Adrenal gland (tissue), 12 donors: ENCODE measurements around the gene CALR3. TPM values are rescaled to one million over a fixed set of nuclear protein-coding genes. Genes with fewer than 3 reads are reported as not detected.
"Not testable (repeated sequence)": the region's sequence is repeated elsewhere in the genome, so short reads cannot be mapped to it uniquely, and the experiment has no call there.

Experiments
- DNase-seq, 7 donors: peaks; one replicate each; pipeline ENCODE4 v3.0.0-alpha.2; 2019 to 2020
- H3K27ac ChIP-seq, 5 donors: fragments of 200-600 bp; sonication (generic) in 4 of 5; 1 replicate in 3 of 5; 2 replicates in 2 of 5; pipeline versions ENCODE4 v1.5.1 to v1.8.0; 2016 to 2020; ENCODE audit warnings: mild to moderate bottlenecking in 1 of 5
- H3K27me3 ChIP-seq: fragments of 200-600 bp; 2 replicates; pipeline ENCODE4 v1.8.0; 2021
- H3K36me3 ChIP-seq, 2 donors: fragments of 200-600 bp; replicated peaks in 1 of 2; 1 replicate in 1 of 2; 2 replicates in 1 of 2; pipeline versions ENCODE4 v1.5.1 to v1.8.0; 2018 to 2022
- H3K4me1 ChIP-seq, 2 donors: fragments of 200-600 bp; replicated peaks in 1 of 2; 1 replicate in 1 of 2; 2 replicates in 1 of 2; pipeline versions ENCODE4 v1.5.1 to v1.8.0; 2018 to 2021
- H3K4me3 ChIP-seq, 4 donors: fragments of 200-600 bp; sonication (generic) in 3 of 4; one replicate each; pipeline ENCODE4 v1.5.1; 2016 to 2018
- H3K9me3 ChIP-seq, 3 donors: fragments of 200-600 bp; sonication (generic) in 1 of 3; replicated peaks in 1 of 3; 1 replicate in 2 of 3; 2 replicates in 1 of 3; pipeline versions ENCODE4 v1.5.1 to v1.8.0; 2016 to 2021
- CTCF ChIP-seq, 6 experiments: fragments of 450-650 bp in 4 of 6; fragments of 200-600 bp in 2 of 6; sonication (generic) in 1 of 6; IDR thresholded peaks; 1 replicate in 5 of 6; 2 replicates in 1 of 6; pipeline versions ENCODE4 v1.5.1 to v1.8.0; 2016 to 2021; ENCODE audit warnings: antibody characterized with exemption in 6 of 6, mild to moderate bottlenecking in 2 of 6, moderate library complexity in 1 of 6
- POLR2A ChIP-seq, 2 donors: fragments of 450-650 bp; IDR thresholded peaks; one replicate each; pipeline ENCODE4 v1.6.1; 2017; ENCODE audit warnings: antibody characterized with exemption in 2 of 2, mild to moderate bottlenecking in 2 of 2, moderate library complexity in 1 of 2
- WGBS, 4 donors: extraction: QIAGEN DNeasy Blood & Tissue Kit in 2 of 4; methylation state at CpG; one replicate each; pipeline versions ENCODE4 v1.1.5 to v1.1.7; 2013 to 2017; 5-methylcytosine and 5-hydroxymethylcytosine counted together
- intact Hi-C, 2 donors: fragments of 100-400 bp; cut with DNase I; formaldehyde crosslinking; loops; one replicate each; pipeline versions ENCODE4 v1.14.1 to v1.15.0; 2022 to 2023
- polyA plus RNA-seq, 3 donors: library from polyadenylated mRNA; stranded (reverse); fragments of 200-250 nt in 2 of 3; fragments of 350-450 nt in 1 of 3; fragmentation: Illumina TruSeq in 1 of 3; extraction: RNeasy Lipid Tissue Mini Kit (QIAGEN cat#74804) in 1 of 3; gene quantifications; one replicate each; pipeline ENCODE4 v1.2.3, GENCODE V29; 2013 to 2014
- total RNA-seq, 9 donors: library from RNA; depleted of rRNA in 4 of 9; stranded (reverse); fragments of >200 nt in 4 of 9; fragments of 120-200 nt in 1 of 9; fragmentation: NEBNext Ultra II Directional in 1 of 9; extraction: Animal tissue kit (Norgen Biotek cat#: 25700) in 1 of 9; gene quantifications; one replicate each; pipeline versions ENCODE4 v1.1.0 to v1.2.4, GENCODE V29; 2013 to 2023
- donor health status: healthy with polysubstance abuse.
- donor health status: Bipolar disorder and iron deficiency.
- donor health status: DM: yes; HTN: yes; CAD: no.
- donor health status: DM: no; HTN: no; CAD: no.
- donor health status: DM: no; HTN: no; CAD: no.
- donor health status: DM: yes; HTN: yes; CAD: no.

The CALR3 gene
- total and polyA plus RNA-seq, 12 donors: 0.07 to 0.41 (median 0.14) TPM; not detected in 8

GRCh38 chr19:16470541-16470910, 25.4 kb downstream of the CALR3 start:
- no peaks in the 10 kb centered on the region for H3K27me3 ChIP-seq
- H3K36me3 ChIP-seq: no peaks in the 10 kb centered on the region
- peak overlapping the region in 2 of 5 donors; percentile 9 to 97 for H3K27ac ChIP-seq
- 36 to 44% (median 39%) methylated on average over 7 of the region's 7 CpGs for WGBS, 4 donors
- DNase-seq: no peak
- peak overlapping the region in 1 of 4 donors; percentile 99 for H3K4me3 ChIP-seq
- no peak for TF ChIP-seq POLR2A (IDR thresholded peaks at IDR 0.05)
- TF ChIP-seq CTCF (IDR thresholded peaks at IDR 0.05): no peak
- intact Hi-C loops: no loop called here
- peaks cover 0 to 5% (median 0%) of the 10 kb centered on the region in 3 donors for H3K9me3 ChIP-seq
- peaks cover 13 to 21% of the 10 kb centered on the region in 2 donors for H3K4me1 ChIP-seq

DNA sequence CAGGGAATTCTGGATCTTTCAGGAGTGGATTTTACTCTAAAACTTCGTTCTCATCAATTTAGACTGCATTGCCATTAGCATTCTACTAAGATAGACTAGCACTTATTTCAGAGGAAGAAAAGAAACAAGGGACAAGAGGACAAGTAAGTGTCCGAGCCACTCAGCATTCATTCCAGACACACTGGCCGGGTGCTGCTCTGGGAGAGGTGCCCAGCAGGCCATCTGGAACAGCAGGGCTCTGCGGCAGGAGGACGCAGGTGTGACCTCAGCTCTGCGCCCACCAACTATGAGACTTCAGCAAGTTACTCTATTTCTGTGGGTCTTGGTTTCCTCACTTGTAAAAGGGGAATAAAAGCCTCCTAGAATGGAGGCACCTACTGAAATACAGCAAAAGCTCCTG, 28.4 kb downstream of the CALR3 start:
- Histone ChIP-seq H3K4me1 (peaks cover 32 to 42% of the 10 kb centered on the region in 2 donors), H3K36me3 (no peaks in the 10 kb centered on the region), H3K4me3 (no peak overlapping the region), H3K27ac (peak overlapping the region in 1 of 5 donors; percentile 32), H3K27me3 (no peaks in the 10 kb centered on the region), H3K9me3 (no peaks in the 10 kb centered on the region)
- intact Hi-C loops: no loop called here
- WGBS, 4 donors: 59 to 85% (median 73%) methylated on average over 6 of the region's 6 CpGs
- no peak for TF ChIP-seq POLR2A (IDR thresholded peaks at IDR 0.05)
- TF ChIP-seq CTCF (IDR thresholded peaks at IDR 0.05): no peak
- DNase-seq: peak in 1 of 7 donors; percentile 72

GRCh38 chr19:16466802-16467427, 29.1 kb downstream of the CALR3 start:
- H3K9me3 ChIP-seq, H3K36me3 ChIP-seq: not testable (repeated sequence)

DNA sequence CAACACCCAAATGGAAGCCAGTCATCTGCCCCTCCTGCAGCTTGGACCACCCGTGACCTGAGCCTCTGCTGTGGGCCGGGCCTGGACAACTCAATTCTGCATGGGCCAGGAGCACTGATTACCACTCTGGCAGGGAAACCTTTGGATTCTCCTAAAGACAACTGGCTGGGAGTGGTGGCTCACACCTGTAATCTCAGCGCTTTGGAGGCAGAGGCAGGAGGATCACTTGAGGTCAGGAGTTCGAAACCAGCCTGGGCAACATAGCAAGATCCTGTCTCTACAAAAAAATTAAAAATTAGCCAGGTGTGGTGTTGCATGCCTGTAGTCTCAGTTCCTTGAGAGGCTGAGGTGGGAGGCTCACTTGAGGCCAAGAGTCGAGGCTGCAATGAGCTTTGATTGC, 30.7 kb downstream of the CALR3 start:
- no peak for DNase-seq
- TF ChIP-seq POLR2A (IDR thresholded peaks at IDR 0.05) (no peak), CTCF (IDR thresholded peaks at IDR 0.05) (no peak)
- Histone ChIP-seq H3K27me3 (no peaks in the 10 kb centered on the region), H3K4me1 (peaks cover 24 to 36% of the 10 kb centered on the region in 2 donors), H3K9me3 (no peaks in the 10 kb centered on the region), H3K4me3 (no peak overlapping the region), H3K27ac (peak overlapping the region in 2 of 5 donors; percentile 46 to 74), H3K36me3 (no peaks in the 10 kb centered on the region)
- WGBS, 4 donors: 88 to 99% (median 96%) methylated on average over 5 of the region's 5 CpGs
- intact Hi-C loops: no loop called here

More at GRCh38 chr19:16466802-16467427, 29.1 kb downstream of the CALR3 start:
- H3K4me3 ChIP-seq, DNase-seq, H3K27me3 ChIP-seq, H3K27ac ChIP-seq, intact Hi-C loops: not testable (repeated sequence)
- 86 to 89% (median 87%) methylated on average over 9 to 12 of the region's 12 CpGs for WGBS, 4 donors
- H3K4me1 ChIP-seq: peaks cover 33 to 46% of the 10 kb centered on the region in 2 donors
